Liver (tissue), 9 donors: Measurements from ENCODE around the gene ANKRD18B. TPM values are rescaled to one million over a fixed set of nuclear protein-coding genes. Genes with fewer than 3 reads are reported as not detected.
"Not testable (repeated sequence)": the region's sequence is repeated elsewhere in the genome, so short reads cannot be mapped to it uniquely, and the experiment has no call there.

Experiments used
- DNase-seq: peaks from one replicate; pipeline ENCODE4 v3.0.0-alpha.2; 2017; ENCODE audit warnings: low spot score
- H3K27ac ChIP-seq, 2 donors: one replicate each; pipeline ENCODE4 v1.7.0; 2013; ENCODE audit warnings: inconsistent platforms in 2 of 2, low read length in 2 of 2, control low read depth in 1 of 2, low read depth in 1 of 2, mild to moderate bottlenecking in 1 of 2
- H3K27me3 ChIP-seq, 4 donors: one replicate each; pipeline versions ENCODE4 v1.6.1 to v1.7.0; 2013; ENCODE audit warnings: low read length in 3 of 4, inconsistent platforms in 1 of 4, mild to moderate bottlenecking in 1 of 4, moderate library complexity in 1 of 4; ENCODE audit not compliant: control insufficient read depth in 4 of 4, insufficient read depth in 4 of 4
- H3K36me3 ChIP-seq, 4 donors: one replicate each; pipeline versions ENCODE4 v1.6.1 to v1.7.0; 2013; ENCODE audit warnings: low read length in 3 of 4, mild to moderate bottlenecking in 3 of 4, low read depth in 1 of 4, moderate library complexity in 1 of 4; ENCODE audit not compliant: control insufficient read depth in 4 of 4, insufficient read depth in 3 of 4
- H3K4me1 ChIP-seq, 4 donors: one replicate each; pipeline versions ENCODE4 v1.6.1 to v1.7.0; 2013; ENCODE audit warnings: low read length in 3 of 4, mild to moderate bottlenecking in 3 of 4, moderate library complexity in 1 of 4; ENCODE audit not compliant: control insufficient read depth in 4 of 4, insufficient read depth in 4 of 4
- H3K4me3 ChIP-seq, 3 donors: one replicate each; pipeline versions ENCODE4 v1.6.1 to v1.7.0; 2013; ENCODE audit warnings: low read length in 3 of 3, control low read depth in 1 of 3, low read depth in 1 of 3, mild to moderate bottlenecking in 1 of 3
- H3K9ac ChIP-seq, 2 donors: one replicate each; pipeline ENCODE4 v1.7.0; 2013; ENCODE audit warnings: low read length in 2 of 2, mild to moderate bottlenecking in 2 of 2, moderate library complexity in 2 of 2, control low read depth in 1 of 2, low read depth in 1 of 2
- H3K9me3 ChIP-seq, 4 donors: one replicate each; pipeline versions ENCODE4 v1.6.1 to v1.7.0; 2013; ENCODE audit warnings: low read length in 3 of 4; ENCODE audit not compliant: control insufficient read depth in 4 of 4
- REST ChIP-seq: IDR thresholded peaks from 2 replicates; pipeline ENCODE4 v1.6.1; 2016; ENCODE audit warnings: antibody characterized with exemption, mild to moderate bottlenecking
- WGBS: extraction: QIAGEN DNeasy Blood & Tissue Kit; methylation state at CpG from one replicate; pipeline ENCODE4 v1.1.7; 2013; 5-methylcytosine and 5-hydroxymethylcytosine counted together
- polyA plus RNA-seq, 2 donors: library from polyadenylated mRNA; stranded (reverse) in 1 of 2; unstranded in 1 of 2; fragments of 200-250 nt in 1 of 2; fragments of >200 nt in 1 of 2; fragmentation: Nextera tagmentation in 1 of 2; extraction: Ambion mirVana in 1 of 2; gene quantifications; one replicate each; pipeline versions ENCODE4 v1.2.1 to v1.2.3, GENCODE V29; 2013 to 2015
- total RNA-seq, 2 donors: library from RNA; depleted of rRNA; stranded (reverse); fragments of >200 nt; gene quantifications; one replicate each; pipeline ENCODE4 v1.2.3, GENCODE V29; 2014
- donor health status: healthy.
- donor health status: healthy.
- donor health status: healthy.
- donor health status: healthy.
- donor health status: healthy.

Gene ANKRD18B
- total and polyA plus RNA-seq, 4 donors, result 0.01 to 1.9 (median 0.59) TPM; not detected in 1

- TF ChIP-seq REST, result no peak
Observed at GRCh38 chr9:33535541-33535940, 11.5 kb downstream of the ANKRD18B start (continued).

- H3K9ac ChIP-seq, H3K4me1 ChIP-seq, H3K9me3 ChIP-seq, H3K4me3 ChIP-seq, H3K27ac ChIP-seq, H3K36me3 ChIP-seq, H3K27me3 ChIP-seq, DNase-seq: not testable (repeated sequence)
- 82% methylated on average over 2 of the region's 2 CpGs for WGBS
Observed at GRCh38 chr9:33543463-33543862, 19.4 kb downstream of the ANKRD18B start.

GRCh38 chr9:33545715-33546114 lies 21.7 kb downstream of the ANKRD18B start:
- not testable (repeated sequence) for H3K9ac ChIP-seq, H3K4me1 ChIP-seq, DNase-seq, H3K27ac ChIP-seq, H3K36me3 ChIP-seq, H3K4me3 ChIP-seq, H3K27me3 ChIP-seq, H3K9me3 ChIP-seq
- 64% methylated on average over 2 of the region's 2 CpGs for WGBS

GRCh38 chr9:33548816-33549215 lies 24.8 kb downstream of the ANKRD18B start:
- not testable (repeated sequence) for DNase-seq, H3K9me3 ChIP-seq, H3K4me1 ChIP-seq, H3K4me3 ChIP-seq, H3K27me3 ChIP-seq, H3K9ac ChIP-seq, H3K36me3 ChIP-seq, H3K27ac ChIP-seq
- WGBS, result 86% methylated on average over 4 of the region's 4 CpGs

- not testable (repeated sequence) for H3K9me3 ChIP-seq, H3K36me3 ChIP-seq, H3K4me3 ChIP-seq, H3K4me1 ChIP-seq, H3K27ac ChIP-seq, H3K9ac ChIP-seq, H3K27me3 ChIP-seq, DNase-seq
- 93% methylated on average over 3 of the region's 3 CpGs for WGBS
Observed at GRCh38 chr9:33549418-33549817, 25.4 kb downstream of the ANKRD18B start.

- not testable (repeated sequence) for H3K27ac ChIP-seq, DNase-seq, H3K9me3 ChIP-seq, H3K4me1 ChIP-seq, H3K9ac ChIP-seq, H3K27me3 ChIP-seq, H3K4me3 ChIP-seq, H3K36me3 ChIP-seq
Observed at GRCh38 chr9:33551183-33551582, 27.1 kb downstream of the ANKRD18B start.

GRCh38 chr9:33552315-33552725 lies 28.3 kb downstream of the ANKRD18B start:
- DNase-seq, H3K9ac ChIP-seq: not testable (repeated sequence)

GRCh38 chr9:33560217-33560616 lies 36.2 kb downstream of the ANKRD18B start:
- not testable (repeated sequence) for H3K27ac ChIP-seq, H3K36me3 ChIP-seq, H3K4me3 ChIP-seq, H3K9me3 ChIP-seq, H3K9ac ChIP-seq, H3K27me3 ChIP-seq, H3K4me1 ChIP-seq
- DNase-seq, result peak; percentile 65
- WGBS, result 68% methylated on average over 1 of the region's 1 CpG

More at GRCh38 chr9:33552315-33552725, 28.3 kb downstream of the ANKRD18B start:
- not testable (repeated sequence) for H3K36me3 ChIP-seq, H3K9me3 ChIP-seq, H3K27me3 ChIP-seq, H3K4me1 ChIP-seq, H3K27ac ChIP-seq, H3K4me3 ChIP-seq
- 39% methylated on average over 4 of the region's 4 CpGs for WGBS
